Measurements from ENCODE around the gene MYO1G.
A peak's percentile ranks its signal among the peaks of the same experiment; 100 is the strongest.

MYO1G gene

GRCh38 chr7:44930921-44931320, 47.9 kb downstream of the MYO1G start:
- Histone ChIP-seq H3K79me2 (ENCODE audit: control insufficient read depth, insufficient read depth, low read length, poor library complexity) (no peaks in the 10 kb centered on the region), H3K4me1 (ENCODE audit: control insufficient read depth in 1 of 2, insufficient read depth in 2 of 2, low read length in 2 of 2) (no peaks in the 10 kb centered on the region), H2AK5ac (ENCODE audit: low read length) (no peak overlapping the region), H4K91ac (ENCODE audit: low read depth, low read length) (no peak overlapping the region), H2AFZ (ENCODE audit: insufficient read depth, low read length, poor library complexity) (no peak overlapping the region), H3K4me3 (ENCODE audit: low read depth, low read length) (no peak overlapping the region), H4K8ac (ENCODE audit: low read depth, low read length) (no peak overlapping the region), H2BK5ac (ENCODE audit: low read depth, low read length, poor library complexity) (no peak overlapping the region), H3K14ac (ENCODE audit: low read length) (no peak overlapping the region), H2BK120ac (ENCODE audit: insufficient read depth, low read length, poor library complexity) (no peak overlapping the region), H3K9ac (ENCODE audit: low read length) (no peak overlapping the region), H3K27ac (ENCODE audit: low read depth, low read length) (no peak overlapping the region), H3K4me2 (ENCODE audit: low read length) (no peak overlapping the region), H3K27me3 (ENCODE audit: insufficient read depth, low read length) (no peaks in the 10 kb centered on the region), H3K36me3 (ENCODE audit: control insufficient read depth in 1 of 2, insufficient read depth in 2 of 2, low read length in 2 of 2) (no peaks in the 10 kb centered on the region), H3K4ac (ENCODE audit: low read depth, low read length) (no peak overlapping the region), H3K9me3 (ENCODE audit: insufficient read depth, low read depth, low read length) (no peaks in the 10 kb centered on the region), H2BK12ac (ENCODE audit: low read length) (no peak overlapping the region), H3K23ac (ENCODE audit: low read length) (no peak overlapping the region), H3K18ac (ENCODE audit: low read length) (no peak overlapping the region), H4K12ac (ENCODE audit: low read depth, low read length) (no peak overlapping the region), H3K79me1 (ENCODE audit: low read length) (no peaks in the 10 kb centered on the region)
- no CpG with 5 or more reads among the region's 6 CpGs for WGBS (ENCODE audit: extremely low coverage, insufficient coverage, insufficient read length)
- DNase-seq: no peak

GRCh38 chr7:44922351-44922694, 56.5 kb downstream of the MYO1G start:
- H2BK5ac ChIP-seq (ENCODE audit: low read depth, low read length, poor library complexity): no peak overlapping the region
- no peak overlapping the region for H3K27ac ChIP-seq (ENCODE audit: low read depth, low read length)
- H3K9ac ChIP-seq (ENCODE audit: low read length): no peak overlapping the region
- no peak overlapping the region for H4K12ac ChIP-seq (ENCODE audit: low read depth, low read length)
- H3K23ac ChIP-seq (ENCODE audit: low read length): no peak overlapping the region
- H3K27me3 ChIP-seq (ENCODE audit: insufficient read depth, low read length): no peaks in the 10 kb centered on the region
- no peak overlapping the region for H3K4me3 ChIP-seq (ENCODE audit: low read depth, low read length)
- H3K9me3 ChIP-seq (ENCODE audit: insufficient read depth, low read depth, low read length): peaks cover 2% of the 10 kb centered on the region
- no peak overlapping the region for H2AK5ac ChIP-seq (ENCODE audit: low read length)
- no peaks in the 10 kb centered on the region for H3K79me1 ChIP-seq (ENCODE audit: low read length)
- H3K36me3 ChIP-seq (ENCODE audit: control insufficient read depth in 1 of 2, insufficient read depth in 2 of 2, low read length in 2 of 2): no peaks in the 10 kb centered on the region
- H2AFZ ChIP-seq (ENCODE audit: insufficient read depth, low read length, poor library complexity): no peak overlapping the region
- H3K79me2 ChIP-seq (ENCODE audit: control insufficient read depth, insufficient read depth, low read length, poor library complexity): no peaks in the 10 kb centered on the region
- H4K8ac ChIP-seq (ENCODE audit: low read depth, low read length): no peak overlapping the region
- no peaks in the 10 kb centered on the region for H3K4me1 ChIP-seq (ENCODE audit: control insufficient read depth in 1 of 2, insufficient read depth in 2 of 2, low read length in 2 of 2)
- H3K4ac ChIP-seq (ENCODE audit: low read depth, low read length): no peak overlapping the region
- H3K14ac ChIP-seq (ENCODE audit: low read length): no peak overlapping the region
- no peak overlapping the region for H4K91ac ChIP-seq (ENCODE audit: low read depth, low read length)
- H2BK12ac ChIP-seq (ENCODE audit: low read length): no peak overlapping the region
- no peak overlapping the region for H2BK120ac ChIP-seq (ENCODE audit: insufficient read depth, low read length, poor library complexity)
- H3K4me2 ChIP-seq (ENCODE audit: low read length): no peak overlapping the region
- no CpG with 5 or more reads among the region's 8 CpGs for whole genome bisulfite sequencing (ENCODE audit: extremely low coverage, insufficient coverage, insufficient read length)
- no peak for DNase-seq
- no peak overlapping the region for H3K18ac ChIP-seq (ENCODE audit: low read length)

- no peak overlapping the region for H2BK120ac ChIP-seq (ENCODE audit: insufficient read depth, low read length, poor library complexity)
- peak; percentile 58 to 85 for DNase-seq
- H2AK5ac ChIP-seq (ENCODE audit: low read length): no peak overlapping the region
- no peak overlapping the region for H4K91ac ChIP-seq (ENCODE audit: low read depth, low read length)
- H3K18ac ChIP-seq (ENCODE audit: low read length): no peak overlapping the region
- H3K36me3 ChIP-seq (ENCODE audit: control insufficient read depth in 1 of 2, insufficient read depth in 2 of 2, low read length in 2 of 2): no peaks in the 10 kb centered on the region
- H3K4me3 ChIP-seq (ENCODE audit: low read depth, low read length): no peak overlapping the region
- WGBS (ENCODE audit: extremely low coverage, insufficient coverage, insufficient read length): no CpG with 5 or more reads among the region's 14 CpGs
- no peaks in the 10 kb centered on the region for H3K79me1 ChIP-seq (ENCODE audit: low read length)
- H3K23ac ChIP-seq (ENCODE audit: low read length): no peak overlapping the region
- no peak overlapping the region for H2BK5ac ChIP-seq (ENCODE audit: low read depth, low read length, poor library complexity)
- no peak overlapping the region for H2BK12ac ChIP-seq (ENCODE audit: low read length)
- peaks cover 2% of the 10 kb centered on the region for H3K9me3 ChIP-seq (ENCODE audit: insufficient read depth, low read depth, low read length)
- no peak overlapping the region for H3K9ac ChIP-seq (ENCODE audit: low read length)
- H3K4me2 ChIP-seq (ENCODE audit: low read length): no peak overlapping the region
- H3K27ac ChIP-seq (ENCODE audit: low read depth, low read length): no peak overlapping the region
- H3K27me3 ChIP-seq (ENCODE audit: insufficient read depth, low read length): no peaks in the 10 kb centered on the region
- no peak overlapping the region for H2AFZ ChIP-seq (ENCODE audit: insufficient read depth, low read length, poor library complexity)
- no peaks in the 10 kb centered on the region for H3K79me2 ChIP-seq (ENCODE audit: control insufficient read depth, insufficient read depth, low read length, poor library complexity)
- no peak overlapping the region for H4K8ac ChIP-seq (ENCODE audit: low read depth, low read length)
- no peak overlapping the region for H4K12ac ChIP-seq (ENCODE audit: low read depth, low read length)
- H3K4ac ChIP-seq (ENCODE audit: low read depth, low read length): no peak overlapping the region
- H3K14ac ChIP-seq (ENCODE audit: low read length): no peak overlapping the region
- no peaks in the 10 kb centered on the region for H3K4me1 ChIP-seq (ENCODE audit: control insufficient read depth in 1 of 2, insufficient read depth in 2 of 2, low read length in 2 of 2)
Observed at GRCh38 chr7:44921607-44922350, 57.0 kb downstream of the MYO1G start.

- Histone ChIP-seq H4K91ac (ENCODE audit: low read depth, low read length) (no peak overlapping the region), H2BK5ac (ENCODE audit: low read depth, low read length, poor library complexity) (no peak overlapping the region), H3K36me3 (ENCODE audit: control insufficient read depth in 1 of 2, insufficient read depth in 2 of 2, low read length in 2 of 2) (no peaks in the 10 kb centered on the region), H2AK5ac (ENCODE audit: low read length) (no peak overlapping the region), H3K4me2 (ENCODE audit: low read length) (no peak overlapping the region), H3K4me1 (ENCODE audit: control insufficient read depth in 1 of 2, insufficient read depth in 2 of 2, low read length in 2 of 2) (no peaks in the 10 kb centered on the region), H3K4ac (ENCODE audit: low read depth, low read length) (no peak overlapping the region), H3K27me3 (ENCODE audit: insufficient read depth, low read length) (no peaks in the 10 kb centered on the region), H2BK120ac (ENCODE audit: insufficient read depth, low read length, poor library complexity) (no peak overlapping the region), H3K18ac (ENCODE audit: low read length) (no peak overlapping the region), H3K27ac (ENCODE audit: low read depth, low read length) (no peak overlapping the region), H3K79me1 (ENCODE audit: low read length) (no peaks in the 10 kb centered on the region), H3K79me2 (ENCODE audit: control insufficient read depth, insufficient read depth, low read length, poor library complexity) (no peaks in the 10 kb centered on the region), H3K14ac (ENCODE audit: low read length) (no peak overlapping the region), H2BK12ac (ENCODE audit: low read length) (no peak overlapping the region), H3K4me3 (ENCODE audit: low read depth, low read length) (no peak overlapping the region), H3K9ac (ENCODE audit: low read length) (no peak overlapping the region), H4K12ac (ENCODE audit: low read depth, low read length) (no peak overlapping the region), H3K9me3 (ENCODE audit: insufficient read depth, low read depth, low read length) (peaks cover 2% of the 10 kb centered on the region), H4K8ac (ENCODE audit: low read depth, low read length) (no peak overlapping the region), H2AFZ (ENCODE audit: insufficient read depth, low read length, poor library complexity) (no peak overlapping the region), H3K23ac (ENCODE audit: low read length) (no peak overlapping the region)
- WGBS (ENCODE audit: extremely low coverage, insufficient coverage, insufficient read length): no CpG with 5 or more reads among the region's 3 CpGs
- DNase-seq: no peak
Observed at GRCh38 chr7:44920119-44920518, 58.7 kb downstream of the MYO1G start.
